Astrocyte of the cerebellum (primary cell): ENCODE results near the gene MBD3L4.
"Not testable (repeated sequence)": the region's sequence is repeated elsewhere in the genome, so short reads cannot be mapped to it uniquely, and the experiment has no call there.

Experiments used
- DNase-seq: peaks from one replicate; pipeline ENCODE4 v3.0.0-alpha.2; 2011; ENCODE audit warnings: low read depth
- H3K4me3 ChIP-seq: 2 replicates; pipeline ENCODE4 v1.5.1; 2011; ENCODE audit warnings: mild to moderate bottlenecking, low read depth, low read length, moderate library complexity
- in situ Hi-C: cut with HindIII; loops from 2 replicates; pipeline ENCODE4 v1.10.0; 2017; ENCODE audit warnings: low sequenced_read_pairs
- TF ChIP-seq, protein P1 (sequence below): IDR thresholded peaks from 2 replicates; pipeline ENCODE4 v1.5.1; 2012; ENCODE audit warnings: low read length, low read depth, moderate library complexity, mild to moderate bottlenecking; ENCODE audit errors: missing control alignments

Gene MBD3L4

DNA sequence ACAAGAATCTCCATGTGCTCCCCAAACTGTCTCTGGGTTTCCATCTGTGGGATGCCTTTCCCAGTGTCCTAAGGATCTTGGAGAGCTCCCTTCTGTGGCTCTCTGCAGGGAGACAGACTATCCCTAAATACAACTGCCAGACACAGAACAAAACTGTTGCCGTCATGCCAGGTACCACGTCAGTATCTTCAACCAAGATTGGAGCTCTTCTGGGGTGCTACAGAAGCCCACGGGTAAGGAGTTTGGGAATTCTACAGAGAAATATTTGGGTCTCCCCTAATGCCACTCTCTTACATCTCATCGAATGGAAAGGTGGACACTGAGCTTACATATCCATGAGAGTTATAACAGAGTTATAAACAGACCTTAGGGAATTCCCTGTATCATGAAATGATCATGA, 23.4 kb upstream of the MBD3L4 start:
- TF ChIP-seq, protein P1, sequence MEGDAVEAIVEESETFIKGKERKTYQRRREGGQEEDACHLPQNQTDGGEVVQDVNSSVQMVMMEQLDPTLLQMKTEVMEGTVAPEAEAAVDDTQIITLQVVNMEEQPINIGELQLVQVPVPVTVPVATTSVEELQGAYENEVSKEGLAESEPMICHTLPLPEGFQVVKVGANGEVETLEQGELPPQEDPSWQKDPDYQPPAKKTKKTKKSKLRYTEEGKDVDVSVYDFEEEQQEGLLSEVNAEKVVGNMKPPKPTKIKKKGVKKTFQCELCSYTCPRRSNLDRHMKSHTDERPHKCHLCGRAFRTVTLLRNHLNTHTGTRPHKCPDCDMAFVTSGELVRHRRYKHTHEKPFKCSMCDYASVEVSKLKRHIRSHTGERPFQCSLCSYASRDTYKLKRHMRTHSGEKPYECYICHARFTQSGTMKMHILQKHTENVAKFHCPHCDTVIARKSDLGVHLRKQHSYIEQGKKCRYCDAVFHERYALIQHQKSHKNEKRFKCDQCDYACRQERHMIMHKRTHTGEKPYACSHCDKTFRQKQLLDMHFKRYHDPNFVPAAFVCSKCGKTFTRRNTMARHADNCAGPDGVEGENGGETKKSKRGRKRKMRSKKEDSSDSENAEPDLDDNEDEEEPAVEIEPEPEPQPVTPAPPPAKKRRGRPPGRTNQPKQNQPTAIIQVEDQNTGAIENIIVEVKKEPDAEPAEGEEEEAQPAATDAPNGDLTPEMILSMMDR: no peak

DNA sequence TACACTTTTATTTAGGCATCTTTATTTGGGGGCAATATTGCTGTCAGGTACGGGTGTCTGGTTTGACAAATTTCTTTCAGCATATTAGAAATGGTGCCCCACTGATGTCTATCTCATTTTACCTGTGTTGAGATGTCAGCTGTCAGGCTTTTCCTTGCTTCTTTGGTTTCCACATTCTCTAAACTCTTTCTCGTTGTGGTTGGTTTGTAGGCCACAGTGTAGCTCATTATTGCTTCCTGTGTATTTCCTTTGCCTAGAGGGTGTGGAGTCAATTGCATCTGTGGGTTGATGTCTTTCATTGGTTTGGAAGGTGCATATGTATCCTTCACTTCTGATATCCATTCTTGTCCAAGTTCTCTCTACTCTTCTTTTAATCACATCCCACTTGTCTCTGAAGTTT, 20.0 kb upstream of the MBD3L4 start:
- DNase-seq, in situ Hi-C loops, H3K4me3 ChIP-seq: not testable (repeated sequence)

More for the DNA sequence above, 23.4 kb upstream of the MBD3L4 start:
- in situ Hi-C loops: no loop called here
- DNase-seq: no peak
- H3K4me3 ChIP-seq: no peak overlapping the region

DNA sequence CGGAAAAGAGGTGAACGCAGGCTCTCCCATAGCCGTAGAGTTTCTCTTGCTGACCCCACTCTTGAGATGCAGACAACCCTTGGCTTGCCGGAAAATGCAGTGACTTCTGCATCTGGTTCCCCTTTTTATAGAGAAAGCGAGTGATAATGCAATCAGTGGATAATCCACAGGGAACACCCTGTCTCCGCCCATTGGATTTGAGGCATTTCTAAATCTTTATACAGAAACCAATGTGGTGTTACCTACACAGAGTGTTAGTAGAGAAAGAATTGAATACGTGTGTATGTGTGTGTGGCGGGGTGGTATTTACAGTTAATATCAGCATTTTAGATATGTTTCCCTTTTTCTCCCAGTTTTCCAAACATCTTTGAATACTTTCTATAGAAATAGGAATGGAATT, 18.6 kb upstream of the MBD3L4 start, which contains the start of gene MBD3L3:
MBD3L3 (minus strand) TSS at position 101 of the 400 bp plus-strand sequence; CDS start at position 30, 71 bp downstream.
- DNase-seq, H3K4me3 ChIP-seq, in situ Hi-C loops: not testable (repeated sequence)

DNA sequence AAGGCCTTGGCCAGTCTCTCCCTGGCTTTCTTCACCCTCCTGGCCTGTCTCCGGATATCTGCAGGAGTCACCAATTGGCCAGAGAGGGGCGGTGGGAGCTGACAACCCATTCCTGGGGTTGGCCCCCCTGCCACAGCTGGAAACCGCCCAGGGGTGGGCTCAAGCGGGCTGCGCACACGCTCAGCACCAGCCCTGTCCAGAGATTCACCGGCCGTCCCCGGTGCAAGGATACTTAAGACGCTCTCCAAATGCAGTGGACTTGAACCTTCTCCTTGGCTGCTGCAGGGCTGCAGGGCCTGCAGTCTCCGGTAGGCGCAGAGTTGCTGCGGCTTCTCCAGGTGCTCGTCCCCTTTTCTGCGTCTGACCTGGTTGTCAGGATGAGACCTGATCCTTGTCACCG, 16.4 kb upstream of the MBD3L4 start:
- H3K4me3 ChIP-seq, in situ Hi-C loops, DNase-seq: not testable (repeated sequence)

DNA sequence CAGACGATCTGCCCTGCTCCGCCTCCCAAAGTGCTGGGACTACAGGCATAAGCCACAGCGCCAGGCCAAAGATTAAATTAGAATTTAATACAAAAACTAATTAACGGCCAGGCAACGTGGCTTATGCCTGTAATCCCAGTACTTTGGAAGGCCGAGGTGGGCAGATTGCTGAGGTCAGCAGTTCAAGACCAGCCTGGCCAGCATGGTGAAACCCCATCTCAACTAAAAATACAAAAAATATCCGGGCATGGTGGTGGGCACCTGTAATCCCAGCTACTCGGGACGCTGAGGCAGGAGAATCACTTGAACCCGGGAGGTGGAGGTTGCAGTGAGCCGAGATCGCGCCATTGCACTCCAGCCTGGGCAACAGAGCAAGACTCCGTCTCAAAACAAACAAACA, 15.7 kb upstream of the MBD3L4 start:
- in situ Hi-C loops, H3K4me3 ChIP-seq, DNase-seq: not testable (repeated sequence)

DNA sequence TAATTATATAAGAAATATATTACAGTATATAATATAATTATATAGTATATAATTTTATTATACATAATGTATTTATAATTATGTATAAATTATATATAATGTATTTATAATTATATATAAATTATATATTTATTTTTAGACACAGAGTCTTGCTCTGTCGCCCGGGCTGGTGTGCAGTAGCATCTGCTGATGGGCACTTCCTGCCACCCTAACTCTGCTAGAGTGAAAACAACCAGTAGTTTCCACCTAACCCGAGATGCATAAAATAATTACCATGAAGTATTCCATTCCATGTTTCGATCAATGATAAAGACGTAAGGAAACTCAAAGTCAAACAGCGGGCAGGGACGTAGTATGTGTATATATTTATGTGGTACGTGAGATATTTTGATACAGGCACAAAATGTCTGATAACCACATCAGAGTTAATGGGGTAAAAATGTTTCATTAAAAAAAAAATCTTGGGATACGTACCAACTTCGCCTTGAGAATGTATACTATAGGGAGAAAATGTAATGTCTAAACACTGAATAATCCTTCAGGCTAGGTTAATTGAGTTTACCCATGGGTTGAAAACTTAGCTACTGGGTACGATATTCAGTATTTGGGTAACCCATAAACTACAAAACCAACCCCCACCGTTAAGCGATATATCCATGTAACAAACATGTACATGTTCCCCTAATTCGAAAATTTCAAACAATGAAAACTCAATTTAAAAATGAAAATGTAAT, 14.8 kb upstream of the MBD3L4 start:
- H3K4me3 ChIP-seq, DNase-seq, in situ Hi-C loops: not testable (repeated sequence)

DNA sequence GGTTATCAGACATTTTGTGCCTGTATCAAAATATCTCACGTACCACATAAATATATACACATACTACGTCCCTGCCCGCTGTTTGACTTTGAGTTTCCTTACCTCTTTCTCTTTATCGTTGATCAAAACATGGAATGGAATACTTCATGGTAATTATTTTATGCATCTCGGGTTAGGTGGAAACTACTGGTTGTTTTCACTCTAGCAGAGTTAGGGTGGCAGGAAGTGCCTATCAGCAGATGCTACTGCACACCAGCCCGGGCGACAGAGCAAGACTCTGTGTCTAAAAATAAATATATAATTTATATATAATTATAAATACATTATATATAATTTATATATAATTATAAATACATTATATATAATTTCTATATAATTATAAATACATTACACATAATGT, 12.9 kb upstream of the MBD3L4 start:
- in situ Hi-C loops, H3K4me3 ChIP-seq, DNase-seq: not testable (repeated sequence)

DNA sequence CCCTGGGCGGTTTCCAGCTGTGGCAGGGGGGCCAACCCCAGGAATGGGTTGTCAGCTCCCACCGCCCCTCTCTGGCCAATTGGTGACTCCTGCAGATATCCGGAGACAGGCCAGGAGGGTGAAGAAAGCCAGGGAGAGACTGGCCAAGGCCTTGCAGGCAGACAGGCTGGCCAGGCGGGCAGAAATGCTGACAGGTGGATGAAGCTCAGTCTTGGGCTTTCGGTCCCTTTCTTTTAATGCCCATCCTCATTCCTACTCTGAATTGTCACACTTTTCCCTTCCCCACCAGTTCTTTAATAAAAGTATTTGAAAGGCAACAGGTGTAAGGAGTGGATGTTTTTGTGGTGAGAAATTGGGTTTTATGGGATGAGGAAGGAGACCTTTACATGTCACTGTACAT, 11.4 kb upstream of the MBD3L4 start:
- H3K4me3 ChIP-seq, in situ Hi-C loops, DNase-seq: not testable (repeated sequence)

DNA sequence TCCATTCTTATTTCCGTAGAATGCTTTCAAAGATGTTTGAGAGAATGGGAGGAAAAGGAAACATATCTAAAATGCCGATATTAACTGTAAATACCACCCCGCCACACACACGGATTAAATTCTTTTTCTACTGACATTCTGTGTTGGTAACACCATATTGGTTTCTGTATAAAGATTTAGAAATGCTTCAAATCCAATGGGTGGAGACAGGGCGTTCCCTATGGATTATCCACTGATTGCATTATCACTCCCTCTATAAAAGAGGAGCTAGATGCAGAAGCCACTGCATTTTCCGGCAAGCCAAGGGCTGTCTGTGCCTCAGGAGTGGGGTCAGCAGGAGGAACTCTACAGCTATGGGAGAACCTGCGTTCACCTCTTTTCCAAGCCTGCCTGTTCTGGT, 9.0 kb upstream of the MBD3L4 start, which contains the start of gene MBD3L2:
MBD3L2 (plus strand) TSS at position 301 of the 400 bp plus-strand sequence; CDS start at position 354, 53 bp downstream.
- H3K4me3 ChIP-seq, in situ Hi-C loops, DNase-seq: not testable (repeated sequence)

DNA sequence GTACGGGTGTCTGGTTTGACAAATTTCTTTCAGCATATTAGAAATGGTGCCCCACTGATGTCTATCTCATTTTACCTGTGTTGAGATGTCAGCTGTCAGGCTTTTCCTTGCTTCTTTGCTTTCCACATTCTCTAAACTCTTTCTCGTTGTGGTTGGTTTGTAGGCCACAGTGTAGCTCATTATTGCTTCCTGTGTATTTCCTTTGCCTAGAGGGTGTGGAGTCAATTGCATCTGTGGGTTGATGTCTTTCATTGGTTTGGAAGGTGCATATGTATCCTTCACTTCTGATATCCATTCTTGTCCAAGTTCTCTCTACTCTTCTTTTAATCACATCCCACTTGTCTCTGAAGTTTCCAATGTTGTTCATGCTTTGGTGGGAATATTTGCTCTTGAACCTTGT, 1.6 kb upstream of the MBD3L4 start:
- DNase-seq, in situ Hi-C loops, H3K4me3 ChIP-seq: not testable (repeated sequence)

DNA sequence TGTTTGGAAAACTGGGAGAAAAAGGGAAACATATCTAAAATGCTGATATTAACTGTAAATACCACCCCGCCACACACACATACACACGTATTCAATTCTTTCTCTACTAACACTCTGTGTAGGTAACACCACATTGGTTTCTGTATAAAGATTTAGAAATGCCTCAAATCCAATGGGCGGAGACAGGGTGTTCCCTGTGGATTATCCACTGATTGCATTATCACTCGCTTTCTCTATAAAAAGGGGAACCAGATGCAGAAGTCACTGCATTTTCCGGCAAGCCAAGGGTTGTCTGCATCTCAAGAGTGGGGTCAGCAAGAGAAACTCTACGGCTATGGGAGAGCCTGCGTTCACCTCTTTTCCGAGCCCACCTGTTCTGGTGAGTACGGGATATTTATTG, 9.7 kb downstream of the MBD3L4 start, which contains the start of gene MBD3L5:
MBD3L5 (plus strand) TSS at position 301 of the 400 bp plus-strand sequence; CDS start at position 335, 34 bp downstream.
- H3K4me3 ChIP-seq: not testable (repeated sequence)

DNA sequence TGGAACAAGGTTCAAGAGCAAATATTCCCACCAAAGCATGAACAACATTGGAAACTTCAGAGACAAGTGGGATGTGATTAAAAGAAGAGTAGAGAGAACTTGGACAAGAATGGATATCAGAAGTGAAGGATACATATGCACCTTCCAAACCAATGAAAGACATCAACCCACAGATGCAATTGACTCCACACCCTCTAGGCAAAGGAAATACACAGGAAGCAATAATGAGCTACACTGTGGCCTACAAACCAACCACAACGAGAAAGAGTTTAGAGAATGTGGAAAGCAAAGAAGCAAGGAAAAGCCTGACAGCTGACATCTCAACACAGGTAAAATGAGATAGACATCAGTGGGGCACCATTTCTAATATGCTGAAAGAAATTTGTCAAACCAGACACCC, 11.2 kb downstream of the MBD3L4 start:
- H3K4me3 ChIP-seq, in situ Hi-C loops, DNase-seq: not testable (repeated sequence)

More for the DNA sequence above, 9.7 kb downstream of the MBD3L4 start, which contains the start of gene MBD3L5:
- DNase-seq, in situ Hi-C loops: not testable (repeated sequence)

DNA sequence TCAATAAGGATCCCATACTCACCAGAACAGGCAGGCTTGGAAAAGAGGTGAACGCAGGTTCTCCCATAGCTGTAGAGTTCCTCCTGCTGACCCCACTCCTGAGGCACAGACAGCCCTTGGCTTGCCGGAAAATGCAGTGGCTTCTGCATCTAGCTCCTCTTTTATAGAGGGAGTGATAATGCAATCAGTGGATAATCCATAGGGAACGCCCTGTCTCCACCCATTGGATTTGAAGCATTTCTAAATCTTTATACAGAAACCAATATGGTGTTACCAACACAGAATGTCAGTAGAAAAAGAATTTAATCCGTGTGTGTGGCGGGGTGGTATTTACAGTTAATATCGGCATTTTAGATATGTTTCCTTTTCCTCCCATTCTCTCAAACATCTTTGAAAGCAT, 18.6 kb downstream of the MBD3L4 start, which contains the start of gene MBD3L2B:
MBD3L2B (minus strand) TSS at position 101 of the 400 bp plus-strand sequence; CDS start at position 67, 34 bp downstream.
- H3K4me3 ChIP-seq, in situ Hi-C loops, DNase-seq: not testable (repeated sequence)
